ENCODE data around the gene SKAP2.

Gene SKAP2

DNA sequence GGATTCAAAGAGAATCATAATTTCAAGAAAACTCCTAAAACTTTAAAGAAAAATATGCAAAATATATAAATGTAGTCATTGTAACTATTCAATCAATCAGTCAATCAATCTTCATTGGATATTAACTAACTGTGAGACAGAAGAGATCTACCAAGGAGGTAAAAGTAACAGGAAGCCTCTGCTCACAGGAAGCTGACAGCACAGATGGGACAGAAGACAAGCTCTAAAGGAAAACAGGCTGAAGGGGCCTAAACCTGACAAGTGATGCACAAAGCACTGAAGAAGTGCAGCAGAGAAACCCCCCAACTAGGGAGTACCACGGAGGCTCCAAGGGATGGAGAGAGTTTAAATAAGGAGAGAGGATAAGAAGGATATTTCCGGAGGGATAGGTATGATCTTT, 173.0 kb downstream of the SKAP2 start:
- no peak for DNase-seq

DNA sequence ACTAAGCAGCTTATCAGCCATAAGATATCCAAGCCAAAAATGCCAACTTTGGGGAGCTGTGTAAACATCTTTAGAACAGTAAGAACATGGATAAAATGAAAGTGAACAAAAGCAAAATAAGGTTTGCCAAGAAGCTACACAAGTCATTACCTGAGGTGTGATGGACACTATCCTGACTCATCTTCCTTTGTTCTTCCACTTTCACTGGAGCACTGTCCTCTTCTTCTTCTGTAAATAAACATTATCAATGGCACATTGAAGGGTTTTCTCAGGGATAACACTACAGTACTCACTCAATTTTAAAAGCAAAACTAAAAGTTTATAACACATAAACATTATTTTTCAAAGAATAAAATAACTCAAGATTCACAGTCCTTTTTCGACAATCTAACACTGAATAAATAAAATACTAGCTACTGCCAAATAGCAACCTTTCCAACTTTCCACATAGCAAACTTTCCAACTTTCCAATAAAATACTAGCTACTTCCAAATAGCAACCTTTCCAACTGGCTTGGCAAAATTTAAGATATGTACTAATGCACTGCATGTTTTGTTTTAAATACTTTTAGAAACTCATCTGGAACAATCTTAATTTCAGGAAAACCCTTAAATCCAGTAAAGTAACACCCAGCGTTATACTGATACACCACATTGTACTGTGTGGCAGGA, 174.1 kb downstream of the SKAP2 start:
- no peak for DNase-seq

GRCh38 chr7:26688936-26689506, 175.4 kb downstream of the SKAP2 start:
- no peak for DNase-seq

GRCh38 chr7:26688388-26688787, 176.0 kb downstream of the SKAP2 start:
- DNase-seq, result no peak

DNA sequence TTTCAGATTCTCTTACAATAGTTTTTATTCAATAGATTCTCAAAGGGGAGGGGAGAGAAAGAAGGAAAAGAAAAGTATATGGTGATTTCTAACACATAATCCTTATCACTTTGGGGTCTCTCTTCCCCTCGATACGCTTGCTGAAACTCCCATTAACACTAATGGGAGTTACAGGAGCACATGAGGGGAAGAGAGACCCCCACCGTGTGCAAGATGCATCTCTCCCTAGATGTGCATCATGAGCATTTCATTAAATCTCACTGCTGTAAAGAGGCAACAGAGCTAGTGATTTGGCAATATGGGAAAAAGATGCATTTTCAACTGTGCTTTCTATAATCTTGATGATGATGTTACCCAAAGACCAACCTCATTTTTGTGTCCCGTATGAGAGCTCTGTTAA, 177.4 kb downstream of the SKAP2 start:
- DNase-seq, result no peak

GRCh38 chr7:26686448-26686981, 177.9 kb downstream of the SKAP2 start:
- peak in 1 of 2 donors; percentile 53 for DNase-seq

- DNase-seq, result no peak
Measured at GRCh38 chr7:26685606-26686005, 178.8 kb downstream of the SKAP2 start.

DNA sequence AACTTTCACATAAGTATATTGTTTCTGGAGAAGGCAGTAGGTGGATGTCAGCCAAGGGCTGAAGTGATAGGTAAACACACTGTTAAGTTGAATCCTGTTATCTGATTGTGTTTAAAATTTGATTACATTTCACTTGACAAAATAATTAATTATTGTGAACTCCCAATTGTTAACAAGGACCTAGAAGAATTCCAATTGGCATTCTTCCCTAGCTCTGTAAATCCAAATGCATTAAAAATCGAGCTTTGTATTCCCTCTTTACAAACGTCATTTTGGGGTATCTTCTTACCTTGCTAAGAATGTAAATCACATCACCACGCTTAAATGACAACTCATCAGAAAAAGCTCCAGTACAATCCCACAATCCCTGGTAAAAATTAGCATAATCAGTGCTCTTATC, 179.9 kb downstream of the SKAP2 start:
- DNase-seq, result no peak

DNA sequence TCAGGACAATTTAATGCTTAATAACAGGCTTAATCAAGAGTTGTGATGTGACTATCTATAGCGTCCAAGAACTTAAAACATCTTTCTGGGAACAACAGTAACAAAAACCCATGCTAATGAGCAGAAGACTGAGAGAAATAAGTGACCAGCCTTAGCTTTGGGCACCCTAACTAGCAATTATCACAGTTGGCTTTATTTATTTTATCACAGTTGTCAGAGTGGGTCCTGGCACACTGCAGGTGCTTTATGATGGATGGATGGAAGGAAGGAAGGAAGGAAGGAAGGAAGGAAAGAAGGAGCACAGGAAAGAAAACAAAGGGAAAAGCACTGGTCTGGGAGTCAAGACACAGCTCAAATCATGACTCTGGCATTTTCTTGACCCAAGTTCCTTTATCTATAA, 181.1 kb downstream of the SKAP2 start:
- no peak for DNase-seq

DNA sequence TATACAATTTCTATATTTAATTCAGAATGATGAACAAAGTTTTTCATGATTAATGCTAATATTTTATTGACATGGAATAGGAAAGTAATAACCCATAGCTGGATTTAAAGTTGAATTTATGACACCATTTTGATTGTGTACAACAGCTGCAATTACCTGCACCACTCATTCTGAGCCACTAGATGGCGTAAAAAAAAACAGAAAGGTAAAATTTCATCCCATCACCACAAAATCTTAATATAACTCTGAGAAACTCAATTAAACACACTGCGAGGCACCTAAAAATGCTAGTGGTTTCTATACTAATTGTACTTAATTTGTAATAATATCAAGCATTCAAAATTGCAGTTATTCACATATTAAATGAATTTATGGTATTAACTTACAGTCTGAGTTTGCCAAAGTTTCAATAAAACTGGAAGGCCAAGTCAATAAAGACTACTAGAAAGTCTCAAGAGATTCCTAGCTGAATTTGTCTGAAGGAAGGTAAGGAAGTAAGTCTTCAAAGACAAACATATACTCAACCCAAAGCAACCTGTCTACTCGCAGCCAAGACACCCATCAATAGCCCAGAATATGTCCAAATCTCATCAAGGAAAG, 182.5 kb downstream of the SKAP2 start:
- peak in 1 of 2 donors; percentile 37 for DNase-seq

DNA sequence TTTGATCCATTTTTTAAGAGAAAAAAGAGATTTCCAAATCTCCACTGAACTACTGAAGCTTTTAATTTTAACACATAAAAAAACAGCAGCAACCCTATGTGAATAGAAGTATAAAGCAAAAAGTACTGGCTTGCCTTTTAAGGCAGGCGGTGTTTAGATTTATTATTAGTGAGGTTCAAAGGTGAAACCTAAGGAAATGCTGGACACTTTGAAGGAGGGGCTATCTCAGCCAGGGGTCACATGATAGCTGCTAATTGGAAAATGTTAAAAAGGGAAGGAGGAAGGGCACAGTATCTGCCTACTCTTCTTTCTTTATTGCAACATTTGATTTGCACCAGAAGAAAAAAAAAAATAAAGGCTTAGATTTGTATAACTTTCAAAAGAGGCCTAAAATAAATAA, 183.8 kb downstream of the SKAP2 start:
- DNase-seq, result no peak

GRCh38 chr7:26675143-26675887, 189.1 kb downstream of the SKAP2 start:
- DNase-seq, result no peak

DNA sequence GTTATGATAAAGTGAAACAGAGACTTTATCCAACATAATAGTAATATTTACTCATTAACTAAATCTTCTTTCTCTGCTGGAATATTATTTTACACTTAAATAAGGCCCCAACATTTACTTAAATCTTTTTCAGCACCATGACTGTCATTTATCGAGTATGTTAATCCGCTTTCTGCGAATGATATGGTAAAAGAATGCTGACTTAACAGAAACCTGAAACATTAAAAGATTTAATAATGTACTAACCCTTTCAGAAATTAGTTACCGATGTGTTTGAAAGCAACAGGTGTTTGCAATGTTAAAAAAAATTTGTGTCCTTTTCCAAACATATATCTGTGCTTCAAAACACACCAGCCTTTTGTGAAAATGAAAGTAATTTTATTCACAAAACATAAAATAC, 190.5 kb downstream of the SKAP2 start:
- no peak for DNase-seq

DNA sequence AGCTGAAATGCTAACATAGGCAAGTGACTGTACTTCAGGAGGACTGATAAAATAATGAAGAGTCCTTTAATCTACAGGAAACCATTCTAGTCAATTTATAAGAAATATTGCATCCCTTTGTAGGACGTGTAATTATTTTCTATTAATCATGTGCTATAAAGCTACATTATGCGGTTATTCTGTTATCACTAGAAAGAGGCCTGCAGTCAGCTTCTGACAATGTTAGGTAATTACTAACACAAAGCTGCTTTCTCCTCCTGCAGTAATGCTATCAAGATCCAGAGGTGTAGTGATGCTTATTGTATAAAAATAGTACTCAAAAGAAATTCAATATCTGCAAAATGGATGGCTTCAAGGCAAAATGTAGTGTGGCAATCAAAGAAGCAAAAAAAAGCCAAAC, 191.1 kb downstream of the SKAP2 start:
- DNase-seq, result no peak

GRCh38 chr7:26670841-26671240, 193.5 kb downstream of the SKAP2 start:
- no peak for DNase-seq

GRCh38 chr7:26670290-26670689, 194.1 kb downstream of the SKAP2 start:
- DNase-seq, result no peak

DNA sequence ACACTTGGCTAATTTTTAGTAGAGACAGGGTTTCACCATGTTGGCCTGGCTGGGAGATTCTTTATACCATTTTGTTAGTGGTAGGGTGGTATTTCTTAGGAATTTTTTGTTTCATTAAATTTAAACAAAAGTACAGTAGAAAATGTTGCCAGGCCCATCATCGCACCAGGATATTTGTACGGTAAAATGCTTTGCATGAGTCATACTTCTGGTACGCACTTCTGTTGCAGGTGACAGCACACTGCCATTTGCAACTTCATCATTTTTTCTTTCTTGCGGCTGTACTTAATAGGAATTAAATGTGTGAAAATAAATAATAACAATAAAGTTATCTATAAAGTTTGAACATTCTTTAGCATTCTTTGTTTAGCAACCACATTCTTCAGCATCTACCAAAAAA, 195.6 kb downstream of the SKAP2 start:
- DNase-seq, result no peak

- peak; percentile 57 to 68 for DNase-seq
Measured at GRCh38 chr7:26667514-26668133, 196.8 kb downstream of the SKAP2 start.

DNA sequence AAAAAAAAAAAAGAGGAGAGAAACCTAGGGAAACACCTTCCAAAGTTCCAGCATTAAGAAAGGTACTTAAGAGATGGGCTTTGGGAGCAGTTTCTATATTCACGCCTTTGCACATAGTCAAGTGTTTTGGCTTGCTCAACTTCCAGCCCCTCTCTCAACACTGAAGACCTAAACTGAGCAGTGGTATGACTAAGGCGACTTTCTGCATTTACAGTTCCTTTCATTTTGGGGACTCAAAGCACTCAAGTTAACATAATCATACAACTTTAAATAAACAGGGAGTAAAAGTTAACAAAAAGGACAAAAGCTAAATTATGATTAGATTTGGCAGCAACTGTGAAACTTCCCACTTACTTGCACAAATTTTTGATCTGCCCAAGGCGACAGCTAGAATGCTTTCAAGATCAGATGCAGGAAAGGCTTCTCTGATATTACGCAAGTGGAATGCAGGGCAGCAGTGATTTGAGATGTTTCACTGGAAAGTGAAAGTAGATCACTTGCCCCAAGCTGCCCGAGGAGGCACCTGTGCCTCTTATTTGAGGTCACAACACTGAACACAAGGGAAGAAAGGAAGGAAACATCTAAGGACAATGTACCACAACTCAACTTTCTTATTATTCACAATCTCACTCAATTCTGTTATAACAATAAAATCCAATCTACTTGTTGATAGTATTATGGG, 199.5 kb downstream of the SKAP2 start:
- DNase-seq, result peak; percentile 42 to 48

- DNase-seq, result no peak
Measured at GRCh38 chr7:26664274-26664673, 200.1 kb downstream of the SKAP2 start.

DNA sequence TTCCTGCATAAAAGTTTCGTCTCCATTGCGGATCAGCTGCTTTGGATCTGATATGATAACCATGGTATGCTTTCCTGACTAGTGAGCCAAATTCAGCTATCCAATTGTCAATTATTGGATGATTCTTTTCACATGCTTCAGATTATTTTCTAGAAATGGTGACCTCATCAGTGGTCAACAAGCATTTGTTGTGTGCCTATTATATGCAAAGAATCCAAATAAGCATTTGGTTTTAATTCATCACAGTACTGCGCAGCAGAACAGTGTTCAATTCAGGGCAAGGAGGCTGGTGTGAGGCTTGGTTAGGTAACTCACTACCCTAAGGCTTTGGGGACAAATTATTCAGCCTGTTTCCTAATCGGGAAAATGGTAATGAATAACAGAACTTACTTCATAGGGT, 200.5 kb downstream of the SKAP2 start:
- no peak for DNase-seq

DNA sequence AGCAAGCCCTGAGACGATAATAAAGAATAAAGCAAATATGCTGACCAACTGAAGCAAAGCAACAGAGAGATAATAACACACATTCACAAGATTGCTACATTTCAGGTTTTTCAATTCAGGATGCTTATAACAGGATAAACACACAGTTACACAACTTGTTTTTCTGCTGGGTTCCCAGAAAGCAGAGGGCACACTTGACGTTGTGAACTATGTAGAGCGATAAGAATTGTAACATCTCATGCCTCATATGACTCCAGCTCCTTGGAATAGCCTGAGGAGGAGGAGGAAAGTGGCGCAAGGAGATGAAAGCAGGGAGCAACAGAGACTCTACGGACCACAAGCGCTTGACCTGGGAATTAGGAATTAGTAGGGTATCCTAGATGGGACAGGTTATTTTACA, 201.7 kb downstream of the SKAP2 start:
- DNase-seq, result no peak

GRCh38 chr7:26659121-26659520, 205.3 kb downstream of the SKAP2 start:
- no peak for DNase-seq
